Glutamatergic neuron (in vitro differentiated cells): ENCODE measurements around the gene TDRD9. TPM values are rescaled to one million over a fixed set of nuclear protein-coding genes. Genes with fewer than 3 reads are reported as not detected.

Source experiments
- DNase-seq: peaks from one replicate; pipeline ENCODE4 v3.0.0; 2022
- H3K27ac Mint-ChIP-seq: one replicate; pipeline ENCODE4 v1.8.0; 2020; ENCODE audit warnings: mild to moderate bottlenecking, mixed read lengths, inconsistent platforms; ENCODE audit not compliant: unreplicated experiment
- H3K27me3 Mint-ChIP-seq: one replicate; pipeline ENCODE4 v1.8.0; 2020; ENCODE audit warnings: mild to moderate bottlenecking, moderate library complexity, mixed read lengths, inconsistent platforms; ENCODE audit not compliant: unreplicated experiment
- H3K36me3 Mint-ChIP-seq: one replicate; pipeline ENCODE4 v1.8.0; 2020; ENCODE audit warnings: mild to moderate bottlenecking, mixed read lengths, inconsistent platforms; ENCODE audit not compliant: unreplicated experiment
- H3K4me1 Mint-ChIP-seq: one replicate; pipeline ENCODE4 v1.8.0; 2020; ENCODE audit warnings: mild to moderate bottlenecking, low read depth, mixed read lengths, inconsistent platforms; ENCODE audit not compliant: unreplicated experiment
- H3K4me3 Mint-ChIP-seq: one replicate; pipeline ENCODE4 v1.8.0; 2020; ENCODE audit warnings: mild to moderate bottlenecking, mixed read lengths, inconsistent platforms; ENCODE audit not compliant: unreplicated experiment
- H3K9me3 Mint-ChIP-seq: one replicate; pipeline ENCODE4 v1.8.0; 2020; ENCODE audit warnings: mild to moderate bottlenecking, moderate library complexity, mixed read lengths, inconsistent platforms; ENCODE audit not compliant: unreplicated experiment
- total RNA-seq: library from RNA; stranded (reverse); fragmentation: NEBNext Ultra II Directional; extraction: Animal tissue kit (Norgen Biotek cat#: 25700); gene quantifications from one replicate; pipeline ENCODE4 v1.2.1, GENCODE V29; 2021; ENCODE audit not compliant: unreplicated experiment
- TF ChIP-seq, protein P1 (sequence below): fragments of 200-600 bp; sonication (generic); IDR thresholded peaks from one replicate; pipeline ENCODE4 v1.5.0; 2021; ENCODE audit not compliant: partially characterized antibody, unreplicated experiment

TDRD9 gene
- total RNA-seq, 1 donor from 2014 or later: not detected

DNA sequence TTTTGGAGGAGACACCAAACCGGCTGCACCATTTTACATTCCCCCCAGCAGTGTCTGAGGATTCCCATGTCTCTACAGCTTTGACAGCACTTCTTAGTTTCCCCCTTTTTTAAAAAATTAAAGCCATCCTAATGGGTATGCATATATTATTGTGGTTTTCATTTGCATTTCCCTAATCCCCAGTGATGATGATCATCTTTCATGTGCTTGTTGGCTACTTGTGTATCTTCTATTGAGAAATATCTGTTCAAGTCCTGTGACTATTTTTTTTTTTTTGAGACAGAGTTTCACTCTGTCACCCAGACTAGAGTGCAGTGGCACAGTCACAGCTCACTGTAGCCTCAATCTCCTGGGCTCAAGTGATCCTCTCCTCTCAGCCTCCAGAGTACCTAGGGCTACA, 134.0 kb downstream of the TDRD9 start:
- no peak overlapping the region for H3K4me3 Mint-ChIP-seq
- TF ChIP-seq, protein P1, sequence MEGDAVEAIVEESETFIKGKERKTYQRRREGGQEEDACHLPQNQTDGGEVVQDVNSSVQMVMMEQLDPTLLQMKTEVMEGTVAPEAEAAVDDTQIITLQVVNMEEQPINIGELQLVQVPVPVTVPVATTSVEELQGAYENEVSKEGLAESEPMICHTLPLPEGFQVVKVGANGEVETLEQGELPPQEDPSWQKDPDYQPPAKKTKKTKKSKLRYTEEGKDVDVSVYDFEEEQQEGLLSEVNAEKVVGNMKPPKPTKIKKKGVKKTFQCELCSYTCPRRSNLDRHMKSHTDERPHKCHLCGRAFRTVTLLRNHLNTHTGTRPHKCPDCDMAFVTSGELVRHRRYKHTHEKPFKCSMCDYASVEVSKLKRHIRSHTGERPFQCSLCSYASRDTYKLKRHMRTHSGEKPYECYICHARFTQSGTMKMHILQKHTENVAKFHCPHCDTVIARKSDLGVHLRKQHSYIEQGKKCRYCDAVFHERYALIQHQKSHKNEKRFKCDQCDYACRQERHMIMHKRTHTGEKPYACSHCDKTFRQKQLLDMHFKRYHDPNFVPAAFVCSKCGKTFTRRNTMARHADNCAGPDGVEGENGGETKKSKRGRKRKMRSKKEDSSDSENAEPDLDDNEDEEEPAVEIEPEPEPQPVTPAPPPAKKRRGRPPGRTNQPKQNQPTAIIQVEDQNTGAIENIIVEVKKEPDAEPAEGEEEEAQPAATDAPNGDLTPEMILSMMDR: no peak
- peaks cover 3% of the 10 kb centered on the region for H3K27me3 Mint-ChIP-seq
- H3K27ac Mint-ChIP-seq: no peak overlapping the region
- H3K9me3 Mint-ChIP-seq: peaks cover 12% of the 10 kb centered on the region
- H3K36me3 Mint-ChIP-seq: peaks cover 6% of the 10 kb centered on the region
- DNase-seq: no peak
- no peaks in the 10 kb centered on the region for H3K4me1 Mint-ChIP-seq

DNA sequence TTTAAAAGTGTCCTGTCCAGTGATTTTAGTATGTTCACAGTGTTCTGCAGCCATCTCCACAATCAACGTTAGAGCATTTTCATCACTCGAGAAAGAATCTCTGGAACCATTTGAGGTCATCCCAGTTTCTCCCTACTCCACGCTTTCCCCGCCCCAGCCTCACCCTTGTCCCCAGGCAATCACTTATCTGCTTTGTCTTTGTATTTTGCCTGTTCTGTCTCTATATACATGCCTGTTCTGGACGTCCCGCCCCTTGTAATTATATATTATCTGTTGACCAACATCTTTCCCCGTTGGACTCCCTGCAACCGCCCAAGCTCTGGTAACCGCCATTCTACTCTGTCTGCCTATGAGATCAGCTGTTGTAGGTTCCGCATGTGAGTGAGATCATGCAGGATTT, 135.7 kb downstream of the TDRD9 start:
- H3K4me3 Mint-ChIP-seq: no peak overlapping the region
- no peak overlapping the region for H3K27ac Mint-ChIP-seq
- no peaks in the 10 kb centered on the region for H3K4me1 Mint-ChIP-seq
- H3K9me3 Mint-ChIP-seq: peaks cover 15% of the 10 kb centered on the region
- peaks cover 3% of the 10 kb centered on the region for H3K27me3 Mint-ChIP-seq
- no peak for DNase-seq
- H3K36me3 Mint-ChIP-seq: peaks cover 11% of the 10 kb centered on the region
- TF ChIP-seq, protein P1: no peak

DNA sequence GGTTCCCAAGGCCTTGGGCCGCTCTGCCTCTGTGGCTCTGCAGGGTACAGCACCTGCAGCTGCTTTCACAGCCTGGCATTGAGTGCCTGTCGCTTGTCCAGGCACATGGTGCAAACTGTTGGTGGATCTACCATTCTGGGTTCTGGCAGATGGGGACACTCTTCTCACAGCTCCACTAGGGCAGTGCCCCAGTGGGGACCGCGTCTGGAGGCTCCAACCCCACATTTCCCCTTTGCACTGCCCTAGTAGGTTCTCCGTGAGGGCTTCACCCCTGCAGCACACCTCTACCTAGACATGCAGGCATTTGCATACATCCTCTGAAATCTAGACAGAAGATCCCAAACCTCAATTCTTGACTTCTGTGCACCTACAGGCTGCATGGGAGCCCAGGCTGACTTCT, 138.0 kb downstream of the TDRD9 start:
- H3K4me3 Mint-ChIP-seq: no peak overlapping the region
- DNase-seq: no peak
- TF ChIP-seq, protein P1: no peak
- H3K36me3 Mint-ChIP-seq: peaks cover 11% of the 10 kb centered on the region
- H3K27ac Mint-ChIP-seq: no peak overlapping the region
- H3K9me3 Mint-ChIP-seq: peaks cover 14% of the 10 kb centered on the region
- H3K27me3 Mint-ChIP-seq: peaks cover 3% of the 10 kb centered on the region
- no peaks in the 10 kb centered on the region for H3K4me1 Mint-ChIP-seq

DNA sequence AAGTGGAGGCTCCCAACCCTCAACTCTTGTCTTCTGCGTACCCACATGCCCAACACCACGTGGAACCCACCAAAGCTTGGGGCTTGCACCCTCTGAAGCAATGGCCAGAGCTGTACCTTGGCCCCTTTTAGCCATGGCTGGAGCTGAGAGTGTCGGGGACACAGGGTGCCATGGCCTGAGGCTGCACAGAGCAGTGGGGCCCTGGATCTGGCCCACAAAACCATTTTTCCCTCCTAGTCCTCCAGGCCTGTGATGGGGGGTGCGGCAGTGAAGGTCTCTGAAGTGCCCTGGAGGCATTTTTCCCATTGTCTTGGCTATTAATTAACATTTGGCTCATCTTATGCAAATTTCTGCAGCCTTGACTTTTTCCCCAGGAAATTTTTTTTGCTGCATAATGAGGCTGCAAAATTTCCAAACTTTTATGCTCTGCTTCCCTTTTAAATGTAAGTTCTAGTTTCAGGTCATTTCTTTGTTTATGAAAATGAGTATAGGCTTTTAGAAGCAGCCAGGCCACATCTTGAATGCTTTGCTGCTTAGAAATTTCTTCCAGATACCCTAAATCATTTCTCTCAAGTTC, 138.6 kb downstream of the TDRD9 start:
- Mint-ChIP-seq H3K27me3 (peaks cover 3% of the 10 kb centered on the region), H3K36me3 (peaks cover 11% of the 10 kb centered on the region), H3K9me3 (peaks cover 14% of the 10 kb centered on the region), H3K4me1 (no peaks in the 10 kb centered on the region), H3K4me3 (no peak overlapping the region), H3K27ac (no peak overlapping the region)
- TF ChIP-seq, protein P1: no peak
- DNase-seq: no peak

DNA sequence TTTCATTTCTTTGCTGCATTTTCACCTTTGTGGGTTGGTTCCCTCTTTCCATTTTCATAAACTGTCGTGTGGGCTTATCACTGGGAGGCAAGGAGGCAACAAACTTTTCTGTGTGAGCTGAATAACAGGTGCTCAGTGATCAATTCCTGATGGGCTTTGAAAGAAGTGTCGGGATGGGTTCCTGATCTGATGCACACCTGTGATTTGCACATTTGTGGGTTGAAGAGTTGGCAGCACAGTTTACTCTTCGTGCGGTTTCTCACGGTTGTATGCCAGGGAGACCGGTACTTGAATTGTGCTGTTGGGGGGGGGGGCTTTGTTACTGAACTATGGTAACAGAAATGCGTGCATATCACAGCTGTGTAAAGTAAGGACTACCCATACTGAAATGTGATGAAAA, 141.3 kb downstream of the TDRD9 start:
- H3K27me3 Mint-ChIP-seq: peaks cover 3% of the 10 kb centered on the region
- H3K4me1 Mint-ChIP-seq: no peaks in the 10 kb centered on the region
- TF ChIP-seq, protein P1: no peak
- H3K9me3 Mint-ChIP-seq: peaks cover 18% of the 10 kb centered on the region
- no peak overlapping the region for H3K4me3 Mint-ChIP-seq
- peaks cover 19% of the 10 kb centered on the region for H3K36me3 Mint-ChIP-seq
- DNase-seq: no peak
- no peak overlapping the region for H3K27ac Mint-ChIP-seq
